GM18951 (cell line): ENCODE measurements around the gene MCF2.

Experiments
- POLR2A ChIP-seq: IDR thresholded peaks from 4 replicates; pipeline ENCODE4 v1.6.1; 2011; ENCODE audit warnings: mild to moderate bottlenecking; ENCODE audit not compliant: insufficient read length, insufficient read depth; ENCODE audit errors: extremely low read depth
- in situ Hi-C: fragments of 300-500 bp; cut with MboI; formaldehyde crosslinking; loops from one replicate; pipeline ENCODE4 v1.12.0; 2022; ENCODE audit warnings: low sequenced_read_pairs, mixed read lengths, inconsistent platforms; ENCODE audit not compliant: unreplicated experiment

The MCF2 gene

DNA sequence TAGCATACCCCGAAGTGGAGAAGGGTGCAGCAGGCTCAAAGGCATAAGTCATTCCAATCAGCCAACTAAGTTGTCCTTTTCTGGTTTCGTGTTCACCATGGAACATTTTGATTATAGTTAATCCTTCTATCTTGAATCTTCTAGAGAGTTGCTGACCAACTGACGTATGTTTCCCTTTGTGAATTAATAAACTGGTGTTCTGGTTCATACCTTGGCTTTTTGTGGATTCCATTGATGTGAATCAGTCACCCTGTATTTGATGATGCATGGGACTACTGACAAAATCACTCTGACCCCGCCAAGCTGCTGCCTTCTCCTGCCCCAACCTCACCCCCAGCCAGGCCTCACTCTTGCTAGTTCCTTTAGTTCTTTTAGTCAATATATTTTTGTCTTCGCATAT lies 144.7 kb downstream of the MCF2 start:
- in situ Hi-C loops: loop anchor here (25.0 kb wide), 1 partner anchor 776 kb away; no protein-coding TSS in a partner anchor
- no peak for TF ChIP-seq POLR2A

DNA sequence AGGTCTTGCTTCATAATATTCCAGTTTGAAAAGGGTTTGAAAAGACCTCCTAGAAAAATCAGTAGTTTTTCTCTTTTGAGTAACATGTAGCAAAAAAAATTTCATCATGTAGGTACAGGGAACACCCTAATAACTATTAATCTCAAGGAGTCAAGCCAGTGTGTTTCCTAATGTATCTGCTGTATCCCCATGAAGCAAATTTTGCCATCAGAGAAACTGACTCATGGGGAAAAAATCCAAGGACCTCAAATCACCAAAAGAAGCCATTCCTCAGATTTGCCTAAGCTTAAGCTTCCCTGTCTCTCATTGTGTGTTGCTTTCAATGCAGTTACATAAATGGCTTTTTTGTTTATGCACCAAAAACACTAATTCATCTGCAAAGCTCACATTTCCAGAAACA lies 147.7 kb downstream of the MCF2 start:
- no peak for TF ChIP-seq POLR2A
- in situ Hi-C loops: loop anchor here (25.0 kb wide), 1 partner anchor 773 kb away; no protein-coding TSS in a partner anchor

DNA sequence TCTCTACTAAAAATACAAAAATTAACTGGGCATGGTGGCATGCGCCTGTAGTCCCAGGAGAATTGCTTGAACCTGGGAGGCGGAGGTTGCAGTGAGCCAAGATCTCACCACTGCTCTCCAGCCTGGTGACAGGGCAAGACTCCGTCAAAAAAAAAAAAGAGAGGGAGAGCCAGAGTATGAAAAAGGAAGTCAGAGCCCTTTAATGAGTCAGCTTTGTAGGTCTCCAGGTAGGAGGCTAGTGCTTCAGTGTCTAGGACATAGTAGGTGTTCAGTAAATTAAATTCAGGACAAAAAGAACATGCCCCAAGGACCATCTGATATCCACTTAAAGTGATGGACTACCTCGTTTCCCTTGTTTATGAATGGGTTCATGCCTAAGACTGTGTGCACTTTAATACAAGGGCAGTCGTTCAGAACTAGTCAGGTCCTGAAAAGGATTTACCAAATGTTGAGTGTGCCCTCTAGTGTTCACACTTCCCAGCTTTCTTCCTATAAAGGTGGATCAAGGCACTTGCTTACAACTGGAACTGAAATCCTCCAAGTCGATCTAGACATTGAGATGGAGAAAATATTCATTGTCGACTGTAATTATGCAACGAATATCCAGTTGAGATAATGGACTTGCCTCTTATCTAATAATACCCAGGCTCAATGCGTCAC lies 148.5 kb downstream of the MCF2 start:
- TF ChIP-seq POLR2A: no peak
- in situ Hi-C loops: loop anchor here (25.0 kb wide), 1 partner anchor 772 kb away; no protein-coding TSS in a partner anchor

DNA sequence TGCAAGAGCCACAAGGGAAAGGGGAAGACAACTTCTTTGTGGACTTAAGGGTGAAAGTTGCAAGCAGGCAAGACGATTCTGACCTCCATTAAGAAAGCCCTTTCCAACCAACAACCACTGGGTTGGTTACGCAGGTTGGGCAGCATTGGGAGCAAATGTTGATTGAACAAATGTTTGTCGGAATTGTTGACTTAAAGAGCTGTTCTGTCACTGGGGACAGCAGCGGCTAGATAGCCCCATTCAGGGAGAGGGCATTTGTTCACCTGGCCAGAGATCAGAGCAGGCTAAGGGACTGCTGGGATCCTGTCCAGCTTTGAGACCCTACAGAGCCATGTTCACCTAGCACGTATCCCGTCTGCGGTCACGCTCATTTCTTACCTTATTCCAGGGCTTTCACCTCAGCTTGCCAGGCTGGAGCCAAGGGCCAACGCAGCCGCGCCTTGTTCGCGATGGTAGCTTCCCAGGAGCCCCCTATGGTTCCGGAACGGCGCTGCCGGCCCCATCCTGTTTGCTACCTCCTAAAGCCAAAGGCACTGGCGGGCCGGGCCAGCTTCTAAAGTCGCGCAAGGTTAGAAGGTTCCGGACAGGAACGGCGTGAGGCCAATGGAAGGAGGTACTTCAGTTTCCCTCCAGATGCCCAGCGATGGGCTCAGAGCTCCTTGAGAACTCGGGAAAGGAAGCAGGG lies 152.8 kb downstream of the MCF2 start:
- in situ Hi-C loops: loop anchor here (25.0 kb wide), 1 partner anchor 768 kb away; no protein-coding TSS in a partner anchor
- no peak for TF ChIP-seq POLR2A

DNA sequence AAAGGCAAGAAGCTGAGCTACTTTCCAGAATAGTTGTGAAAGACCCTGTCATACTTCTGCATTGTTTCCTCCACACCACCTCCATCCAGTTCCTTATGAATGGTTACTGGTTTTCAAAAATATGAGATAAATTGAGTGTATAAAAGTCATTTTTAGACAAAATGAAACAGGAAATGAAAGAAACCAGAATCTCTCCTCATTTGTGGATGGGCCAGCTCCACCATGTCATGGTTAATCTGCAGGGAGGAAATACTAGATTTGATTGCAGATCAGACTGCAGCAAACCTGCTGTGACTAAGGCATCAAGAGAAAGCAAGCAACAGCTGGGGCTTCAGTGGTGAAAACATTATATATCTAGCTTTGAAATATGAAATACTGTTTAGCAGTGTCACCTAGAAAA lies 153.6 kb downstream of the MCF2 start:
- in situ Hi-C loops: loop anchor here (25.0 kb wide), 1 partner anchor 767 kb away; no protein-coding TSS in a partner anchor
- TF ChIP-seq POLR2A: no peak

DNA sequence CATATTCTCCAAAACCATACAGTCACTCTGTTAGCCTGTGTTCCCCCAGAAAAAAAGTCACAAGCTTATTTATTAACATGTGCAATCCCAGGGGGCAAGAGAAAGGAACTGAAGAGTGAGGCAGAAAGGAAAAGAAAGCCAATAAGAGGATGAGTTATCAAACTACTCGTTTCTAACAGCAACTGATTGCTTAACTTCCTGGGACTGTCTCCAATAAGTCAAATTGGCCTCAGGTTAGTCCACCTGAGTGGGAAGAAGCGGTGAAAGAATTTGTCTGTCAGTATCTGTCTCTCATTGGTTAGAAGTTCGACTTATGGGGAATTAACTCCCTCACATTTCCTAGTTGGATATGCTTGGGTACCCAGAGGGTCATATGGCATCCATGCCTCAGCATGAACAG lies 163.4 kb downstream of the MCF2 start:
- in situ Hi-C loops: no loop called here
- TF ChIP-seq POLR2A: no peak

DNA sequence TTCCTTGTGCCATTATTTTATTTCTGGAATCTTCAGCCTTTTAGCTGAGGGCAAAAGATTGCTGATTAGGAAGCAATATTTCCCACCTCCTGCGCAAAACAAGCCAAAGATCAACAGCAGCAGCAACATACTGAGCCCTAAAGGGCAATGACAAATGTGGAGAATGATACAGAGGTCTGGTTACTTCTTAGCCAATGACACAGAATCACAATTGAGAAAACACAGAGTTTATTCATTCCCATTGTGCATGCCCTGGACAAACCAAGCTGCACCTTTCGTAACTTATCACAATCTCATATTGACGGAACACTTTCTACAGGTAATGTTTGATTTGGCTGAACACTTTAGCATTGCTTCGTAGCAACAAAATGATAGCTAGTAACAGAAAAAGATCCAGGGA lies 164.0 kb downstream of the MCF2 start:
- in situ Hi-C loops: no loop called here
- TF ChIP-seq POLR2A: no peak

DNA sequence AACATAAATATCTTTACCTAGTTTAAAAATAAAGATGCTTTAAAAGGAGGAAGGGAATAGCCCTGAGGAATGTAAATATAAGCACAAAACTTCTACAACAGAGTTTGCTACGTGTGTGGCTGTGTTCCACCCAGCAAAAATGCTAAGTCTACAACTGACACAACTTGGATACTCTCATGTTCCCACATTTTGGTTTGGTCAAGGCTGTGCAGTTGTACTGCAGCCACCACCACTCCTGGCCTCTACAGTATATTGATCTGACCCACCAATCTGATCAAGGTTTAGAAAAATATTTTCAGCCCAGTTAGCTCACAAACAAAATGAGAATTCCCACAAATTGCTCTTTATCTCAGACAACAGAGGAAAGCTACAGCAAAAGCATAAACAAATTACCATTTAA lies 165.3 kb downstream of the MCF2 start:
- in situ Hi-C loops: no loop called here
- no peak for TF ChIP-seq POLR2A

DNA sequence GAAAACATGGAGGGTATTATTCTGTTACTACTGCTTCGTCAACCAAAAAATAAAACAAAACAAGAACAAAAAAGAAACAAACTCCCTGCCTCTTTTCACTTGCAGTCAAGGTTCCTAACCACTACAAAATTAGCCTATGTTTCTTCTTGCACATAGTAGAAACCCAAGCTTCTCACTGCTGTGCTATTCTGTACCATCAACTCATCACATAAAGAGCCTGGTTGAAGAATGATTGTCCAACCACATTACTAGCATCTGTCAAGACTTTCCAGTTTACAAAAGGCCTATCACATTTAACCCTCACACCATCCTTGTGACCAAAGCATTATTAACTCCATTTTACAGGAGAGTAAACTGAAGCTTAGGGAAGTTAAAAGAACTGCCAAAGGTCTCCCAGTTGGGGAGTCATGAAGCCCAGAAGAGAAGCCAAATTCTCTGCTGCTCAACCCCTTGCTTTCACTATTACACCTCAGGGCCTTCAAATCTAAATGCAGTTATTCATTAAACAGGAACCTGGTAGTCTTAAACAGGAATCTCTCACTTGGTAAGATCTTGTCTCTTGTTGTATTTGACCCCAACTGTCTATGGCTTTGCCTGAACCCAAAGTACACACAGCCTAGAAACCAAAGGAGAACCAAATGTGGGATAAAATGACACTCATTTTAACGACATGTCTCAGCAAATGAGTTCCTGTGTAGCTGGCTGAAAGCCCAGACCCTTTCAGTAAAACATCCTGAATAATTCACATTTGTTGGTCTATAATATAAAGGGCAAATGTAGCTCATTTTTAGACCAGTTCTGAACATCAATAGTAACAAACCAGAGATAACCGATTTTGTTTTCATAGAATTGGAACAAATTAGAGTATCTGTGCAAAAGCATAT lies 168.8 kb downstream of the MCF2 start:
- in situ Hi-C loops: no loop called here
- no peak for TF ChIP-seq POLR2A

DNA sequence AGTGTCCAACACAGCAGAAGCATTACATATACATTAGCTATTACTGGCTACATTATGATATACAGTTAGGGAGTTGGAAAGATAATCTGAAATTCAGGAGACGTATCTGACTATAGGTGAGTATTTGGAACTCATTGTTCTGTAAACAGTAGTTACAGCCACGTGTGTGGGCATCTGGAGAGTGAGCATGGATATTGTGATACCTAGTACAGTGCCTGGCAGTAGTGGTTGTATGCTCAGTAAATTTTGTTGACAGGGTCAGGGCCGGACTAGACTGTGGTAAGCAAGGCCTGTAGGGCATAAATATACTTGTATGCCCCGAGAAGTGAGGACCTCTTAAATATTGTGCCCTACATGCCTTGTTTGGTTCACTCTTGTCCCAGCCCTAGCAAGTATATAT lies 174.5 kb downstream of the MCF2 start:
- in situ Hi-C loops: no loop called here
- TF ChIP-seq POLR2A: no peak

DNA sequence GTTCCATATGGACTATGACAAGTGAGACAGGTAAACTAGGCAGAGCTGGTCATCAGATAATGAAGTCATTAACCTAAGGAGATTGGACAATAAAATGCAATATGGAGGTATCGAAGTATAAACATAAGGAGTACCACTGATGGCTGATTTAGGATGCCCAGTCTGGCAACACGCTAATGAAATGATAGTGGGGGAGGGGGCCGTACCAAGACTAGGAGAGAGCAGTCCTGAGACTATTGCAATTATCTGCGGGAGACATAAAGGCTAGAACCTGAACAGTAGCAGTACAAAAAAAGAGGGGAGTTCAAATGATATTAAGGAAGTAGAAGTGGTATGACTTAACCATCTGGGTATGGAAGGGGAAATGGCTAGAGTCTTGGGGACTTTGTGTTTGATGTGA lies 175.1 kb downstream of the MCF2 start:
- TF ChIP-seq POLR2A: no peak
- in situ Hi-C loops: no loop called here
